Caco-2 (cell line): ENCODE data around the gene RASGRP3. TPM values are rescaled to one million over a fixed set of nuclear protein-coding genes. Genes with fewer than 3 reads are reported as not detected.

Experiments
- BruUV-seq: library from RNA; stranded (reverse); fragments of 400-500 nt; replicated peaks from 2 replicates; lab custom pipeline; 2021; lab: Mats Ljungman, UMichigan
- CTCF ChIA-PET: fragments of 300-600 bp; sonication (Branson Sonifier 250); formaldehyde crosslinking; loops from one replicate; lab custom pipeline; 2022; ENCODE audit warnings: antibody characterized with exemption; lab: Charles Lee
- POLR2A ChIA-PET: fragments of 300-600 bp; sonication (Branson Sonifier 250); formaldehyde crosslinking; loops from one replicate; lab custom pipeline; 2022; ENCODE audit warnings: antibody characterized with exemption; lab: Charles Lee
- DNase-seq, 2 experiments: peaks; one replicate each; pipeline versions ENCODE4 v3.0.0 to v3.0.0-alpha.2; 2020 to 2022
- H3K27me3 ChIP-seq: replicated peaks from 2 replicates; pipeline ENCODE4 v1.6.0; 2011; ENCODE audit warnings: low read length; ENCODE audit not compliant: control insufficient read depth, insufficient read depth
- H3K36me3 ChIP-seq: 2 replicates; pipeline ENCODE4 v1.5.1; 2011; ENCODE audit warnings: low read length; ENCODE audit not compliant: control insufficient read depth, insufficient read depth
- H3K4me1 ChIP-seq: fragments of 250-450 bp; sonication (Bioruptor Pico); 2 replicates; pipeline ENCODE4 v1.5.1; 2020; ENCODE audit warnings: mild to moderate bottlenecking
- H3K4me3 ChIP-seq: 2 replicates; pipeline ENCODE4 v1.5.1; 2011; ENCODE audit warnings: low read depth, mild to moderate bottlenecking, control low read depth, low read length
- H3K9me3 ChIP-seq: fragments of 250-450 bp; sonication (Bioruptor Pico); 2 replicates; pipeline ENCODE4 v1.5.1; 2020; ENCODE audit warnings: mild to moderate bottlenecking, moderate library complexity
- H3K27ac Mint-ChIP-seq: one replicate; pipeline ENCODE4 v1.8.0; 2022; ENCODE audit warnings: mixed read lengths; ENCODE audit not compliant: unreplicated experiment
- H3K27me3 Mint-ChIP-seq: one replicate; pipeline ENCODE4 v1.8.0; 2022; ENCODE audit warnings: mixed read lengths; ENCODE audit not compliant: insufficient read depth, unreplicated experiment
- H3K36me3 Mint-ChIP-seq: one replicate; pipeline ENCODE4 v1.8.0; 2022; ENCODE audit warnings: mild to moderate bottlenecking, mixed read lengths; ENCODE audit not compliant: insufficient read depth, unreplicated experiment
- H3K4me1 Mint-ChIP-seq: one replicate; pipeline ENCODE4 v1.8.0; 2022; ENCODE audit warnings: low read depth, mixed read lengths; ENCODE audit not compliant: unreplicated experiment
- H3K4me3 Mint-ChIP-seq: one replicate; pipeline ENCODE4 v1.8.0; 2022; ENCODE audit warnings: mild to moderate bottlenecking, moderate library complexity, mixed read lengths; ENCODE audit not compliant: unreplicated experiment
- H3K9me3 Mint-ChIP-seq: one replicate; pipeline ENCODE4 v1.8.0; 2022; ENCODE audit warnings: mixed read lengths; ENCODE audit not compliant: unreplicated experiment
- CTCF ChIP-seq, 2 experiments: fragments of 200-600 bp in 1 of 2; IDR thresholded peaks; 1 replicate in 1 of 2; 2 replicates in 1 of 2; pipeline versions ENCODE4 v1.5.1 to v1.8.0; 2011 to 2022; ENCODE audit warnings: antibody characterized with exemption in 1 of 2, control low read depth in 1 of 2, inconsistent platforms in 1 of 2, low read depth in 1 of 2, low read length in 1 of 2, mild to moderate bottlenecking in 1 of 2, moderate library complexity in 1 of 2; ENCODE audit not compliant: insufficient read depth in 1 of 2, severe bottlenecking in 1 of 2, unreplicated experiment in 1 of 2
- intact Hi-C: fragments of 100-400 bp; cut with micrococcal nuclease; formaldehyde crosslinking; loops from one replicate; pipeline ENCODE4 v1.10.0; 2022; ENCODE audit not compliant: unreplicated experiment
- total RNA-seq: library from RNA; stranded (reverse); gene quantifications from 2 replicates; pipeline ENCODE4 v1.2.3, GENCODE V29; 2022

RASGRP3 gene
- total RNA-seq, 1 experiment from 2014 or later: 9.2 TPM

GRCh38 chr2:33467413-33467812 is 9.0 kb upstream of the RASGRP3 start:
- TF ChIP-seq CTCF (IDR thresholded peaks at IDR 0.05; ENCODE audit: insufficient read depth in 1 of 2, low read depth in 1 of 2, low read length in 1 of 2, severe bottlenecking in 1 of 2, unreplicated experiment in 1 of 2): no peak
- CTCF ChIA-PET: no interaction called here
- Mint-ChIP-seq H3K36me3 (no peaks in the 10 kb centered on the region), H3K9me3 (peaks cover 2% of the 10 kb centered on the region), H3K27ac (no peak overlapping the region), H3K4me3 (no peak overlapping the region), H3K4me1 (peaks cover 9% of the 10 kb centered on the region), H3K27me3 (no peaks in the 10 kb centered on the region)
- no TSS peak for BruUV-seq
- intact Hi-C loops: no loop called here
- Histone ChIP-seq H3K9me3 (no peaks in the 10 kb centered on the region), H3K36me3 (no peaks in the 10 kb centered on the region), H3K4me1 (no peaks in the 10 kb centered on the region), H3K27me3 (no peaks in the 10 kb centered on the region), H3K4me3 (no peak overlapping the region)
- POLR2A ChIA-PET: no interaction called here
- no peak for DNase-seq

GRCh38 chr2:33469238-33469637 is 7.2 kb upstream of the RASGRP3 start:
- POLR2A ChIA-PET: no interaction called here
- Histone ChIP-seq H3K4me1 (no peaks in the 10 kb centered on the region), H3K4me3 (no peak overlapping the region), H3K36me3 (no peaks in the 10 kb centered on the region), H3K9me3 (no peaks in the 10 kb centered on the region; the same call in 1 of the 2 replicates), H3K27me3 (no peaks in the 10 kb centered on the region)
- CTCF ChIA-PET: interaction anchor here (0.7 kb wide), 1 partner anchor 10 kb away, joined by 4 read pairs; no protein-coding TSS in a partner anchor
- Mint-ChIP-seq H3K4me1 (no peaks in the 10 kb centered on the region), H3K27me3 (no peaks in the 10 kb centered on the region), H3K4me3 (no peak overlapping the region), H3K36me3 (peaks cover 5% of the 10 kb centered on the region), H3K27ac (no peak overlapping the region), H3K9me3 (peaks cover 10% of the 10 kb centered on the region)
- no TSS peak for BruUV-seq
- DNase-seq: no peak
- TF ChIP-seq CTCF (IDR thresholded peaks at IDR 0.05; ENCODE audit: insufficient read depth in 1 of 2, low read depth in 1 of 2, low read length in 1 of 2, severe bottlenecking in 1 of 2, unreplicated experiment in 1 of 2): no peak
- intact Hi-C loops: no loop called here

- H3K4me3 Mint-ChIP-seq: peak overlapping the region; percentile 97
- CTCF ChIA-PET: interaction anchor here (0.5 to 1.9 kb wide), 8 partner anchors 8 to 124 kb away, joined by 3 to 13 read pairs (median 4); partner anchors contain the start of gene FAM98A
- intact Hi-C loops: loop anchor here (1.0 to 5.0 kb wide), 5 partner anchors 63 to 668 kb away; partner anchors contain the start of gene FAM98A
- H3K36me3 ChIP-seq: no peaks in the 10 kb centered on the region
- peaks cover 10% of the 10 kb centered on the region for H3K9me3 Mint-ChIP-seq
- peak; percentile 85 to 91 for TF ChIP-seq CTCF (IDR thresholded peaks at IDR 0.05; ENCODE audit: insufficient read depth in 1 of 2, low read depth in 1 of 2, low read length in 1 of 2, severe bottlenecking in 1 of 2, unreplicated experiment in 1 of 2)
- H3K4me1 Mint-ChIP-seq: peaks cover 26% of the 10 kb centered on the region
- POLR2A ChIA-PET: interaction anchor here (1.0 kb wide), 1 partner anchor 124 kb away, joined by 7 read pairs; the partner anchor contains the start of gene FAM98A
- BruUV-seq: no TSS peak
- peaks cover 20% of the 10 kb centered on the region for H3K36me3 Mint-ChIP-seq
- no peaks in the 10 kb centered on the region for H3K27me3 ChIP-seq
- H3K4me1 ChIP-seq: peaks cover 35% of the 10 kb centered on the region
- peak overlapping the region; percentile 50 for H3K4me3 ChIP-seq
- H3K27ac Mint-ChIP-seq: peak overlapping the region; percentile 96
- H3K9me3 ChIP-seq: no peaks in the 10 kb centered on the region; the same call in 1 of the 2 replicates
- H3K27me3 Mint-ChIP-seq: no peaks in the 10 kb centered on the region
- DNase-seq: peak; percentile 87 to 90
These were observed 972 bp upstream of the RASGRP3 start for GRCh38 chr2:33475224-33476130.
